ENCODE data around the gene ADCY5.

GRCh38 chr3:123236902-123237301 is 212.0 kb downstream of the ADCY5 start:
- TF ChIP-seq CTCF (IDR thresholded peaks at IDR 0.05) (no peak), POLR2AphosphoS5 (IDR thresholded peaks at IDR 0.05; ENCODE audit: low read depth, low read length) (no peak), REST (IDR thresholded peaks at IDR 0.05; ENCODE audit: insufficient read depth in 1 of 2, low read depth in 2 of 2, low read length in 1 of 2) (no peak), TCF7L2 (IDR thresholded peaks at IDR 0.05; ENCODE audit: low read depth, low read length) (no peak)

Measured in Panc1 (cell line).